Measurements from ENCODE around the gene IRAK1.

The IRAK1 gene

DNA sequence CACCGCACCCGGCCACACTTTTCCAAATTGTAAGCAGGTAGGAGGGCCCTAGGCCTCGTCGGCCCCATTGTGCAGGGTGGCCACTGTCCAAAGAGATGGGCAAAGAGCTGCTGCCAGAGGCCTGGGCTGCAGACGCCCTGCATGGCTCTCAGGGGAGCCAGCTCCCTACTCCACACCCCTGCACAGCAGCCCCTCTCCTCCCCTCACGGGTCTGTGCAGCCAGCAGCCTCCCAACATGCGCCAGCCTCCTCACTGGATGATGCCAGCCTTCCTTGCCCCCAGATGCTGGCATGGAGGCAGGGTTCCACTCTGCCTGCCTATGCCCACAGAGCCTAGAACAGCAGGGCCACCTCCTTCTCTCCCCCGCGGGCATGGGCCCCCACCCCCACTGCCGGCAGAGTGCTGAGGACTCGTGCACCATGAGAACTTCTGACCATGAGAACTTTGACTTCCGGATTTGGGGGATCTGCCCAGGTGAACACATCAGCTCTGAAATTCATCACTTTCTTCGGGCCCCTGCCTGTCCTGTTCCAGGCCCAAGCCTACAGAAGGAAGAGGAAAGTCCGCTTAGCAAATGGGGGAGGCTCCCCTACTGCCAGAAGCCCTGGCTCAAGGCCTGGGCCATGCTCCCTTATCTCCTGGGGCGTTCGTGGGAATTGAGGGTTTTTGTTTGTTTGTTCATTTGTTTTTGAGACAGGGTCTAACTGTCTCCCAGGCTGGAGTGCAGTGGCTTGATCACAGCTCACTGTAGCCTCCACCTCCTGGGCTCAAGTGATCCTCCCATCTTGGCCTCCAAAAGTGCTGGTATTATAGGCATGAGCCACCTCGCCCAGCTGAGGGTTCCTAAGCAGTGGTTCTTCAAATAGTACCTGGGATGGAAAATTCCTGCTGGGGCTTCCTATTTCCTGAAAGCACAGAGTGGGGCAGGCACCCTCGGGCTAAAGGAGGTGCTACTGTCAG lies 8.0 kb downstream of the IRAK1 start:
- Histone ChIP-seq H3K27me3 (no peaks in the 10 kb centered on the region), H3K27ac (no peak overlapping the region), H3K4me1 (peaks cover 0 to 6% (median 0%) of the 10 kb centered on the region in 4 donors), H3K4me3 (no peak overlapping the region), H3K36me3 (peaks cover 0 to 22% (median 19%) of the 10 kb centered on the region in 3 donors), H3K9me3 (no peaks in the 10 kb centered on the region)
- no peak for DNase-seq
- intact Hi-C loops (cut with DNase I; ENCODE audit: low total_unique reads), result loop anchor here (5.0 kb wide), 1 partner anchor 41 kb away; no protein-coding TSS in a partner anchor
- no peak for TF ChIP-seq CTCF (IDR thresholded peaks at IDR 0.05)

DNA sequence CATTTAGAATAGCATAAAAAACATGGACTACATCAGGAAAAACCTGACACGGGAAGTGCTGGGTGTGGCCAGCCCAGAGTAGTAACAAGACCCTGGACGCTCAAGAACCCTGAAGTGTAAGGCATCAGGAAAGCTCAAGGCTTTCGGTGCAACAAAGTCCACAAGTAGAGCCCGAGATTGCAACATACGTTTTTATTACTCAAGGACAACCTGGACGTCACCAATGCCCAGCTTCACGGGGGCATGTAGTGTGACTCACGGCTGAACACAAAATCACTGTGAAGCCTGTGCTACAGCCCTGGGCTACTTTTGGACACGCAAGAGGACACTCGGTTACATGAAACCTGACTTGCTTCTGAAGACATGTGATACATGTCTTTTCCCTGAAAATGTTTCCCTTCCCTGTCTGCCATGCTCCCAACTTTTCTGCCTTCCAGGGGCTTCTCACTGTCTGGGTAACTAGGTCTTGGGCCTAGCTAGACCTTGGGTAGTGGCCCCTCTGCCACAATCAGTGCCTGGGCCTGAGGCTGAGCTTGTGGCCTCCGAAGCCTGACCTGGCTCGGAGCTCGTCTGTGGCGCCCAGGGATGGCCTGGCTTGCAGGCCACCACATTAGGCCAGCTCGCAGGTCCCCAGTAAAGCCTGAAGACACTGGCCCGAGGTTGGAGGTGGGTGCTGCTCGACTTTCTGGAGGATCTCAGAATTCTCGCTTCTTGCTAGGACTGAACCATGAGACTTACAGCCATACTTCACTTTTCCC lies 9.2 kb downstream of the IRAK1 start:
- no peak for DNase-seq
- no peak overlapping the region for H3K27ac ChIP-seq
- H3K4me3 ChIP-seq, result no peak overlapping the region
- no peaks in the 10 kb centered on the region for H3K27me3 ChIP-seq
- no peaks in the 10 kb centered on the region for H3K9me3 ChIP-seq
- peaks cover 0 to 12% (median 9%) of the 10 kb centered on the region in 3 donors for H3K36me3 ChIP-seq
- H3K4me1 ChIP-seq, result peaks cover 0 to 6% (median 0%) of the 10 kb centered on the region in 4 donors
- TF ChIP-seq CTCF (IDR thresholded peaks at IDR 0.05), result no peak
- intact Hi-C loops (cut with DNase I; ENCODE audit: low total_unique reads), result loop anchor here (5.0 kb wide), 1 partner anchor 42 kb away; no protein-coding TSS in a partner anchor

- Histone ChIP-seq H3K27ac (no peak overlapping the region), H3K27me3 (no peaks in the 10 kb centered on the region)
Measured at GRCh38 chrX:154008521-154008920, 11.2 kb downstream of the IRAK1 start.

GRCh38 chrX:154006947-154007346 lies 12.8 kb downstream of the IRAK1 start:
- Histone ChIP-seq H3K4me1 (no peaks in the 10 kb centered on the region), H3K9me3 (no peaks in the 10 kb centered on the region), H3K36me3 (peaks cover 0 to 6% (median 0%) of the 10 kb centered on the region in 3 donors), H3K27ac (no peak overlapping the region), H3K4me3 (no peak overlapping the region), H3K27me3 (no peaks in the 10 kb centered on the region)
- DNase-seq, result no peak
- TF ChIP-seq CTCF (IDR thresholded peaks at IDR 0.05), result no peak
- intact Hi-C loops (cut with DNase I; ENCODE audit: low total_unique reads), result no loop called here

More at GRCh38 chrX:154008521-154008920, 11.2 kb downstream of the IRAK1 start:
- no peak for DNase-seq
- TF ChIP-seq CTCF (IDR thresholded peaks at IDR 0.05), result no peak
- intact Hi-C loops (cut with DNase I; ENCODE audit: low total_unique reads), result no loop called here
- peaks cover 0 to 2% (median 0%) of the 10 kb centered on the region in 4 donors for H3K4me1 ChIP-seq
- H3K4me3 ChIP-seq, result no peak overlapping the region
- H3K36me3 ChIP-seq, result peaks cover 0 to 11% (median 0%) of the 10 kb centered on the region in 3 donors
- H3K9me3 ChIP-seq, result no peaks in the 10 kb centered on the region

GRCh38 chrX:154004315-154004714 lies 15.4 kb downstream of the IRAK1 start:
- no peaks in the 10 kb centered on the region for H3K4me1 ChIP-seq
- no peak overlapping the region for H3K27ac ChIP-seq
- TF ChIP-seq CTCF (IDR thresholded peaks at IDR 0.05), result no peak
- H3K9me3 ChIP-seq, result no peaks in the 10 kb centered on the region
- H3K36me3 ChIP-seq, result no peaks in the 10 kb centered on the region
- H3K4me3 ChIP-seq, result no peak overlapping the region
- DNase-seq, result no peak
- intact Hi-C loops (cut with DNase I; ENCODE audit: low total_unique reads), result no loop called here
- no peaks in the 10 kb centered on the region for H3K27me3 ChIP-seq

All from tibial artery (tissue), 4 donors.